Brain microvascular endothelial cell (primary cell): ENCODE data around the gene SEMA3A.

Source experiments
- DNase-seq: peaks from one replicate; pipeline ENCODE4 v3.0.0-alpha.2; 2020
- H3K27ac ChIP-seq: fragments of 250-450 bp; sonication (Bioruptor Pico); 2 replicates; pipeline ENCODE4 v1.5.1; 2020; ENCODE audit warnings: mild to moderate bottlenecking, moderate library complexity
- H3K27me3 ChIP-seq: fragments of 250-450 bp; sonication (Bioruptor Pico); replicated peaks from 2 replicates; pipeline ENCODE4 v1.5.1; 2020; ENCODE audit warnings: mild to moderate bottlenecking
- H3K36me3 ChIP-seq: fragments of 250-450 bp; sonication (Bioruptor Pico); replicated peaks from 2 replicates; pipeline ENCODE4 v1.5.1; 2020; ENCODE audit warnings: mild to moderate bottlenecking
- H3K4me3 ChIP-seq: 2 replicates; pipeline ENCODE4 v1.5.1; 2011; ENCODE audit warnings: low read depth, mild to moderate bottlenecking, control low read depth, low read length, moderate library complexity
- in situ Hi-C: cut with HindIII; loops from 2 replicates; pipeline ENCODE4 v1.10.0; 2017; ENCODE audit warnings: low sequenced_read_pairs, low pct_ligation_motif_present
- TF ChIP-seq, protein P1 (sequence below): IDR thresholded peaks from 2 replicates; pipeline ENCODE4 v1.5.1; 2011; ENCODE audit warnings: low read depth, mild to moderate bottlenecking, moderate library complexity, low read length, control low read depth, inconsistent platforms; ENCODE audit errors: missing control alignments

SEMA3A gene

DNA sequence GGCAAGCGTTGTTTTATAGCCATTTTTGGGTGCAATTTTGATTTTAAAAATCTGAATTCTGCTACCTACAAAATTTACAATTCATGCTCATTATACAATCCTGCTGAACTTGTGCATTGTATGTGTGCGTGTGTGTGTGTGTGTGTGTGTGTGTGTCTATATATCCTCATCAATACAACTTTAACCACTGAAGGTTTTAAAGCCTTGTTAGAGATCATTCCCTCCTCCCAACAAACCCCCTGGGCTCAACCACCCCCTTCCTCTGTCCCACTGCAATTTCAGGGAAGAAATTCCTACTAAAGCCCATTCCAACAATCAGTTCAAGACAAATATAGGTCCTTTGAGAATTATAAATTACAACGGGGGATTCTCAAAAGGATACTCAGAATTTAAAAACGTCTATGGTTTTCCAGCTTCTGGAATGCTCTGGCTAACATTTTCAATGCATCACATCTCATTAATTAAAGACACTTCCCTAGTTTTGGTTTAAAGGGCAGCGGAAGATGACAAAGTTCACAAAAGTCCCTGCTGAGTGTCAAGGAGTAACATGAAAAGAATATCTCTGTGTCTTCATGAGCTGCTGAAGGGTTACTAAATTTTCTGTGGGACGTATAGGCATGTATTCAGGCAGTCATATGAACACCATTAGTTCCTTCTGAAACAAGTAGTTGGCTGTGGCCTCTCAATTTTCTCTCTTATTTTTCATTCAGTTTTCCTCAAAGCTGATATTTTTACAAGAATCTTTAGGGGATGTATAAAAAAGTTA, 889 bp upstream of the SEMA3A start:
- peak overlapping the region; percentile 61 for H3K27ac ChIP-seq
- peak overlapping the region; percentile 63 for H3K4me3 ChIP-seq
- no peak for DNase-seq
- TF ChIP-seq, protein P1, sequence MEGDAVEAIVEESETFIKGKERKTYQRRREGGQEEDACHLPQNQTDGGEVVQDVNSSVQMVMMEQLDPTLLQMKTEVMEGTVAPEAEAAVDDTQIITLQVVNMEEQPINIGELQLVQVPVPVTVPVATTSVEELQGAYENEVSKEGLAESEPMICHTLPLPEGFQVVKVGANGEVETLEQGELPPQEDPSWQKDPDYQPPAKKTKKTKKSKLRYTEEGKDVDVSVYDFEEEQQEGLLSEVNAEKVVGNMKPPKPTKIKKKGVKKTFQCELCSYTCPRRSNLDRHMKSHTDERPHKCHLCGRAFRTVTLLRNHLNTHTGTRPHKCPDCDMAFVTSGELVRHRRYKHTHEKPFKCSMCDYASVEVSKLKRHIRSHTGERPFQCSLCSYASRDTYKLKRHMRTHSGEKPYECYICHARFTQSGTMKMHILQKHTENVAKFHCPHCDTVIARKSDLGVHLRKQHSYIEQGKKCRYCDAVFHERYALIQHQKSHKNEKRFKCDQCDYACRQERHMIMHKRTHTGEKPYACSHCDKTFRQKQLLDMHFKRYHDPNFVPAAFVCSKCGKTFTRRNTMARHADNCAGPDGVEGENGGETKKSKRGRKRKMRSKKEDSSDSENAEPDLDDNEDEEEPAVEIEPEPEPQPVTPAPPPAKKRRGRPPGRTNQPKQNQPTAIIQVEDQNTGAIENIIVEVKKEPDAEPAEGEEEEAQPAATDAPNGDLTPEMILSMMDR = no peak
- in situ Hi-C loops = no loop called here
- H3K27me3 ChIP-seq = no peaks in the 10 kb centered on the region
- no peaks in the 10 kb centered on the region for H3K36me3 ChIP-seq

DNA sequence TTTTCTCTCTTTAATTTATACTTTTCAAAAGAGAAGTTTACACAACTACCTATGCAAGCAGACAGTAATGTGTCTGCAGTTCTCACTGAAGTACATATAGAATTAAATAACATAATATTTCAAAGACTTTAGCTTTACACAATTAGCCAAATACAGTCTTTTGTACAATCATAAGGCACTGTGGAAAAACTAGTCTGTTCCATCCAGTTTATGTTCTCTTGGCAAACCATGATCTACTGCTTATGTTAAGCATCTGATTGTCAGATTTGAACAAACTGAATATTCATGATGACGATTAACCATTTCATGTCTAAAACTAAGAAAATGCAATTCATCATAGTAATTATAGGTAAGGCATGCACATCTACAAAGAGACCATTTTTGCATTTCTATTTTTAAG, 842 bp downstream of the SEMA3A start:
- in situ Hi-C loops = no loop called here
- TF ChIP-seq, protein P1 = no peak
- Histone ChIP-seq H3K27me3 (no peaks in the 10 kb centered on the region), H3K4me3 (peak overlapping the region; percentile 63), H3K36me3 (no peaks in the 10 kb centered on the region), H3K27ac (no peak overlapping the region)
- no peak for DNase-seq

DNA sequence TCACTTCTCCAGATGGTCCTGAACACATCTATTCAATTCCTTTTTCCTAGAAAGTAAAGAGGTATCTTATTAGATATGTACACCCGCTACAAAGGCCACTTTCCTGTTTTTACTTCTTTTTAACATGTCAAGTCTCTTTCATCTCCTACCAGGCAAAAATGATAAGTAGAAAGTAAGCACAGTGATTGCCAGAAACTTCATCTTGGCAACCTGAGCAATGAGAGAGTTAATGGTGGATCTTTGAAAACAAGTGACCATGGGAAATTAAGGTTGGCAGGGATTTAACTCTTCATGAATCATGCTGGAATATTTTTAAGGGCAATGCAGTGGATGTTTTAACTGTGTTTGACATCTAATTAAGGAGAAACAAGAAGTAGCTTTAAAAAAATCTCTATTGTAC, 2.7 kb downstream of the SEMA3A start:
- no peaks in the 10 kb centered on the region for H3K36me3 ChIP-seq
- no peak for DNase-seq
- no peaks in the 10 kb centered on the region for H3K27me3 ChIP-seq
- H3K27ac ChIP-seq = no peak overlapping the region
- in situ Hi-C loops = no loop called here
- TF ChIP-seq, protein P1 = no peak
- H3K4me3 ChIP-seq = no peak overlapping the region

DNA sequence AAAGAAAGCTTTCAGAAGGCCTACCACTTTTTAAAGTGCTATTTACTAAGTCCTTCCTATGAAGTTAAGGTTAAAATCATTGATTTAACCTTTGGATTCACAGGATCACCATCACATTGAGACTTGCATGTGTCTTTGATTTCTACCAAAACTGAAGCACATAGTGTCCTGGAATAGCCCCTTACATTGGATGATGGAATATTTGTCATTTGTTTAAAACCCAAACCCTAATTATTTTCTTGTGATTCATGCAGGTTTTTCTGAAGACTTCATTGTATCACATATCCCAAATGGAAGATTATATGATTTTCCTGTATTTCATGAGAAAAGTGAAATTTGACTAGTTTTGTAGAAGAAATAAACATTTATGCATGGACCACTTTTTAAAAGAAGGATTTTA, 3.3 kb downstream of the SEMA3A start:
- Histone ChIP-seq H3K27ac (no peak overlapping the region), H3K4me3 (no peak overlapping the region)
- DNase-seq = no peak

DNA sequence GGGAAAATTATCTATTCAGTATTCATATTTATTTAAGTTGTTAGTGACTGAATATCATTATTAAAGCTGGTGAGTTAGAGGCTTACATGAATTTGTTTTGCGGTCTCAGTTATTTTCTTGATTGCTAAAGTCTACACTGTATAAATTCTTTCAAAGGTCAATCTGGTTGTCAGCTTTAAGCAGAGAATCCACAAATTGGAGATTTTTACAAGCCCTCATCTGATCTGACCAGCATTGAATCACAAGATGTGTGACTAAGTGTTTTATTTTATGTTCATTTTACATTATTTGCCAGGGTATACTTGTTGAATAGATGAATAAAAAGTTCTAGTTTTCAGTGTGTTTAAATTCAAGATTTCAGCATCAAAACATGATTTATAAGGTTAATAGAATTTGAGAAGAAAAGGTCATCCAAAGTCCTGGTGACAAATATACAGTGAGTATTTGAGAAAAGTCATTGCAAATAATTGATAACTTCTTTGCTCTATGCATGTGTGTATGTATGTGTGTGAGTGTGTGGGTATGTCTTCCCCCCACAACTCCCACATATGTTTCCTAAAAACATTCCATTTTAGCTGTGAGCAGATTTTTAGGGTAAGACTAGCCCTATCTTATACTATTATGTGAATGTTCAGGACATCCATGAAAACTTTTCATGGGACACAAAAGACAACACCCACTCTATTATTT, 4.4 kb downstream of the SEMA3A start:
- TF ChIP-seq, protein P1 = no peak
- no peaks in the 10 kb centered on the region for H3K36me3 ChIP-seq
- DNase-seq = no peak
- no peaks in the 10 kb centered on the region for H3K27me3 ChIP-seq
- no peak overlapping the region for H3K4me3 ChIP-seq
- in situ Hi-C loops = no loop called here
- no peak overlapping the region for H3K27ac ChIP-seq

More for the DNA sequence above, 3.3 kb downstream of the SEMA3A start:
- no peaks in the 10 kb centered on the region for H3K36me3 ChIP-seq
- H3K27me3 ChIP-seq = no peaks in the 10 kb centered on the region
- TF ChIP-seq, protein P1 = no peak
- in situ Hi-C loops = no loop called here
